ENCODE measurements around the gene GLRX. TPM values are rescaled to one million over a fixed set of nuclear protein-coding genes. Genes with fewer than 3 reads are reported as not detected.

GLRX gene
- total and polyA plus RNA-seq, 10 of the 15 experiments (the other 5 are each of a cell fraction or from before 2014, with no cell fraction given) = 63.0 to 366 (median 186) TPM

DNA sequence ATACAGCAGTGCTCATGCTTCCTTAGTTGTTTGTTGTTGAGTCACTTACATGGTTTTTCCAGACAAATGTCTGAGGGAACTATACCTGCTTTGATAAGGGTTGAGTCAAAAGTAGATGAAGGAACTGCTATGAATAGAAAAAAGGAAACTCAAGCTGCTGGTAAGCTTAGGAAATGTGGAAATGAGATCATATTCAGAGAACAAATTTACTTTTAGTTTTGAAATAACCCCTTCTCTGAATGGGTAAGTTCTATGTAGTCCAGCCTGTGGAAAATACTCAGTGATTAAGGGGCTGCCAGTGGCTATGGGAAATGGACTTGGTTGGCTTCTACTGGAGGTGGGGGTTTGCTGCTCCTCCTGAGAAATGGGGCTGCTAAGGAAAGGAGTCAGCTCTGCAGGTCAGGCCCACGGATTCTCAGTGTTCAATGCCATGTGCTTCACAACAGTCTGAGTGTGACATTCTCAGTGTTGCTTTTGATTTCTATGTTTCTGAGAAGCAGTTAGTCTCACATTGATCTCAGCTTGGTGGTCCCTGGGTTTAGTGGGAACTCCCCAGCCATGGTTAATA lies 47.7 kb upstream of the GLRX start (continued):
- TF ChIP-seq ZNF274 (IDR thresholded peaks at IDR 0.05; ENCODE audit: insufficient read depth, insufficient read length) (no peak), POLR2AphosphoS2 (IDR thresholded peaks at IDR 0.05; ENCODE audit: low read depth, low read length) (no peak), ZNF207 (IDR thresholded peaks at IDR 0.05; ENCODE audit: borderline replicate concordance) (peak; percentile 61; the same call in 1 of the 2 replicates), ZBED1 (IDR thresholded peaks at IDR 0.05; ENCODE audit: borderline replicate concordance) (peak; percentile 83; the same call in 1 of the 2 replicates), NFXL1 (IDR thresholded peaks at IDR 0.05; ENCODE audit: borderline replicate concordance) (no peak), SPI1 (IDR thresholded peaks at IDR 0.05; ENCODE audit: borderline replicate concordance, insufficient read depth, low read depth, low read length) (peak; percentile 31; the same call in 1 of the 2 replicates), BHLHE40 (IDR thresholded peaks at IDR 0.05; ENCODE audit: borderline replicate concordance in 1 of 2, low read depth in 2 of 2, low read length in 1 of 2) (peak in 1 of 2 experiments; percentile 26; a peak in 1 of 4 replicates), IRF4 (IDR thresholded peaks at IDR 0.05; ENCODE audit: low read depth, low read length) (peak; percentile 84), YY1 (IDR thresholded peaks at IDR 0.05; ENCODE audit: low read depth, low read length) (0 out of 2 replicates have a peak, but pooled peaks have one; percentile 7), ETV6 (conservative IDR thresholded peaks at IDR 0.05 in 1 of 2, IDR thresholded peaks at IDR 0.05 in 1 of 2; ENCODE audit: borderline replicate concordance in 1 of 2, low read depth in 1 of 2) (peak in 1 of 2 experiments; percentile 98; a peak in 2 of 4 replicates)
- TF ChIP-seq, protein P1, sequence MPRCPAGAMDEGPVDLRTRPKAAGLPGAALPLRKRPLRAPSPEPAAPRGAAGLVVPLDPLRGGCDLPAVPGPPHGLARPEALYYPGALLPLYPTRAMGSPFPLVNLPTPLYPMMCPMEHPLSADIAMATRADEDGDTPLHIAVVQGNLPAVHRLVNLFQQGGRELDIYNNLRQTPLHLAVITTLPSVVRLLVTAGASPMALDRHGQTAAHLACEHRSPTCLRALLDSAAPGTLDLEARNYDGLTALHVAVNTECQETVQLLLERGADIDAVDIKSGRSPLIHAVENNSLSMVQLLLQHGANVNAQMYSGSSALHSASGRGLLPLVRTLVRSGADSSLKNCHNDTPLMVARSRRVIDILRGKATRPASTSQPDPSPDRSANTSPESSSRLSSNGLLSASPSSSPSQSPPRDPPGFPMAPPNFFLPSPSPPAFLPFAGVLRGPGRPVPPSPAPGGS (IDR thresholded peaks at IDR 0.05; ENCODE audit: borderline replicate concordance, insufficient read depth, low read depth, low read length, poor library complexity, severe bottlenecking) = peak; percentile 26
